ENCODE results near the gene TTF1. TPM values are rescaled to one million over a fixed set of nuclear protein-coding genes. Genes with fewer than 3 reads are reported as not detected.

TTF1 gene
- total RNA-seq, 1 experiment from 2014 or later: 23.8 TPM

DNA sequence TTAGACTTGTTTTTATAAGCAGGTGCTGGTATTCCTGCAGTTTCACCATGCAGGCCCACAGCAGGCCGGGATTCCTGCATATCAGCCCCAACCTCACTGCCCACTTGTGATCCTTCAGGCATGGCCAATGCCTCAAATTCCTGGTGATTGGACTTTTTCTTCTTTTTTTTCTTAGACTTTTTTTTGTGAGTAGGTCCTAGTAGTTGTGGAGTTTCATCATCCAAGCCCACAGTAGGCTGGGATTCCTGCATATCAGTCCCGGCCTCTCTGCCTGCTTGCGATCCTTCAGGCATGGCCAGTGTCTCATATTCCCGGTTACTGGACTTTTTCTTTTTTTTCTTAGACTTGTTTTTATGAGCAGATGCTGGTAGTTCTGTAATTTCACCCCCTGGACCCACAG lies 4.8 kb downstream of the TTF1 start:
- ATAC-seq (no peak), DNase-seq (ENCODE audit: low spot score) (no peak)
- Mint-ChIP-seq H3K9me3 (no peaks in the 10 kb centered on the region), H3K27ac (peak overlapping the region; percentile 36; the same call in 1 of the 2 replicates), H3K27me3 (ENCODE audit: low read depth) (no peaks in the 10 kb centered on the region), H3K4me1 (peaks cover 9% of the 10 kb centered on the region), H3K4me3 (no peak overlapping the region), H3K36me3 (peaks cover 43% of the 10 kb centered on the region)
- CTCF ChIA-PET: no interaction called here
- TF ChIP-seq NR2C2 (CRISPR knock-in tag; IDR thresholded peaks at IDR 0.05) (no peak), FOXP1 (CRISPR knock-in tag; IDR thresholded peaks at IDR 0.05; ENCODE audit: borderline replicate concordance) (no peak), ZNF423 (CRISPR knock-in tag; IDR thresholded peaks at IDR 0.05) (no peak), ZNF263 (CRISPR knock-in tag; IDR thresholded peaks at IDR 0.05; ENCODE audit: low read depth) (no peak), NR1H2 (CRISPR knock-in tag; IDR thresholded peaks at IDR 0.05) (no peak), SMAD3 (CRISPR knock-in tag; IDR thresholded peaks at IDR 0.05; ENCODE audit: borderline replicate concordance) (no peak), TP53 (CRISPR knock-in tag; IDR thresholded peaks at IDR 0.05) (no peak), ZNF121 (CRISPR knock-in tag; IDR thresholded peaks at IDR 0.05) (no peak), ZNF219 (CRISPR knock-in tag; IDR thresholded peaks at IDR 0.05; ENCODE audit: borderline replicate concordance) (no peak), TEAD4 (CRISPR knock-in tag; IDR thresholded peaks at IDR 0.05) (no peak)
- TF ChIP-seq, protein P1, sequence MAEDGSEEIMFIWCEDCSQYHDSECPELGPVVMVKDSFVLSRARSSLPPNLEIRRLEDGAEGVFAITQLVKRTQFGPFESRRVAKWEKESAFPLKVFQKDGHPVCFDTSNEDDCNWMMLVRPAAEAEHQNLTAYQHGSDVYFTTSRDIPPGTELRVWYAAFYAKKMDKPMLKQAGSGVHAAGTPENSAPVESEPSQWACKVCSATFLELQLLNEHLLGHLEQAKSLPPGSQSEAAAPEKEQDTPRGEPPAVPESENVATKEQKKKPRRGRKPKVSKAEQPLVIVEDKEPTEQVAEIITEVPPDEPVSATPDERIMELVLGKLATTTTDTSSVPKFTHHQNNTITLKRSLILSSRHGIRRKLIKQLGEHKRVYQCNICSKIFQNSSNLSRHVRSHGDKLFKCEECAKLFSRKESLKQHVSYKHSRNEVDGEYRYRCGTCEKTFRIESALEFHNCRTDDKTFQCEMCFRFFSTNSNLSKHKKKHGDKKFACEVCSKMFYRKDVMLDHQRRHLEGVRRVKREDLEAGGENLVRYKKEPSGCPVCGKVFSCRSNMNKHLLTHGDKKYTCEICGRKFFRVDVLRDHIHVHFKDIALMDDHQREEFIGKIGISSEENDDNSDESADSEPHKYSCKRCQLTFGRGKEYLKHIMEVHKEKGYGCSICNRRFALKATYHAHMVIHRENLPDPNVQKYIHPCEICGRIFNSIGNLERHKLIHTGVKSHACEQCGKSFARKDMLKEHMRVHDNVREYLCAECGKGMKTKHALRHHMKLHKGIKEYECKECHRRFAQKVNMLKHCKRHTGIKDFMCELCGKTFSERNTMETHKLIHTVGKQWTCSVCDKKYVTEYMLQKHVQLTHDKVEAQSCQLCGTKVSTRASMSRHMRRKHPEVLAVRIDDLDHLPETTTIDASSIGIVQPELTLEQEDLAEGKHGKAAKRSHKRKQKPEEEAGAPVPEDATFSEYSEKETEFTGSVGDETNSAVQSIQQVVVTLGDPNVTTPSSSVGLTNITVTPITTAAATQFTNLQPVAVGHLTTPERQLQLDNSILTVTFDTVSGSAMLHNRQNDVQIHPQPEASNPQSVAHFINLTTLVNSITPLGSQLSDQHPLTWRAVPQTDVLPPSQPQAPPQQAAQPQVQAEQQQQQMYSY (CRISPR knock-in tag; IDR thresholded peaks at IDR 0.05): no peak
- TF ChIP-seq, protein P2, sequence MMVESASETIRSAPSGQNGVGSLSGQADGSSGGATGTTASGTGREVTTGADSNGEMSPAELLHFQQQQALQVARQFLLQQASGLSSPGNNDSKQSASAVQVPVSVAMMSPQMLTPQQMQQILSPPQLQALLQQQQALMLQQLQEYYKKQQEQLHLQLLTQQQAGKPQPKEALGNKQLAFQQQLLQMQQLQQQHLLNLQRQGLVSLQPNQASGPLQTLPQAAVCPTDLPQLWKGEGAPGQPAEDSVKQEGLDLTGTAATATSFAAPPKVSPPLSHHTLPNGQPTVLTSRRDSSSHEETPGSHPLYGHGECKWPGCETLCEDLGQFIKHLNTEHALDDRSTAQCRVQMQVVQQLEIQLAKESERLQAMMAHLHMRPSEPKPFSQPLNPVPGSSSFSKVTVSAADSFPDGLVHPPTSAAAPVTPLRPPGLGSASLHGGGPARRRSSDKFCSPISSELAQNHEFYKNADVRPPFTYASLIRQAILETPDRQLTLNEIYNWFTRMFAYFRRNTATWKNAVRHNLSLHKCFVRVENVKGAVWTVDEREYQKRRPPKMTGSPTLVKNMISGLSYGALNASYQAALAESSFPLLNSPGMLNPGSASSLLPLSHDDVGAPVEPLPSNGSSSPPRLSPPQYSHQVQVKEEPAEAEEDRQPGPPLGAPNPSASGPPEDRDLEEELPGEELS (CRISPR knock-in tag; IDR thresholded peaks at IDR 0.05): no peak
- POLR2A ChIA-PET: no interaction called here

DNA sequence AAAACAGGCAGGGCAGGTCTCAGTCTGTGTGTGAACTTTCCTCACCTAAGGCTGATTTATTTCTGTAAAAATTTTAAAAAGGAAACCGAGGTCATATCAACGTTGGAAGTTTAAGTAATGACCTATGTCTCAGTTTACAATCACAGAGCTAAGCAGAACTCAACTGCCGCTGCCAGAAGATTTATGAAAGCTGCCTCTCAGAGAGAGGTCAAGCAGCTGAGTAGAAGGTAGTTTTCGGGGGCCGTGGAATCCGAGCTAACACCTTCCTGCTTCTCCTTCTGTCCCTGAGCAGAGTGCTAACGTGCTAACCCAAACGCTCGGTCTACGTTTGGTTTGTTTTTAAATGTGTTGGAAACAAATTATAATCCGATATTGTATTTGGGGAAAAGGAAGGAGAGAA lies 11.1 kb downstream of the TTF1 start:
- peaks cover 73% of the 10 kb centered on the region for H3K36me3 Mint-ChIP-seq
- H3K4me3 Mint-ChIP-seq: no peak overlapping the region
- no peak for ATAC-seq
- no peaks in the 10 kb centered on the region for H3K4me1 Mint-ChIP-seq
- no peak for TF ChIP-seq JUN (CRISPR knock-in tag; IDR thresholded peaks at IDR 0.05)
- TF ChIP-seq, protein P3, sequence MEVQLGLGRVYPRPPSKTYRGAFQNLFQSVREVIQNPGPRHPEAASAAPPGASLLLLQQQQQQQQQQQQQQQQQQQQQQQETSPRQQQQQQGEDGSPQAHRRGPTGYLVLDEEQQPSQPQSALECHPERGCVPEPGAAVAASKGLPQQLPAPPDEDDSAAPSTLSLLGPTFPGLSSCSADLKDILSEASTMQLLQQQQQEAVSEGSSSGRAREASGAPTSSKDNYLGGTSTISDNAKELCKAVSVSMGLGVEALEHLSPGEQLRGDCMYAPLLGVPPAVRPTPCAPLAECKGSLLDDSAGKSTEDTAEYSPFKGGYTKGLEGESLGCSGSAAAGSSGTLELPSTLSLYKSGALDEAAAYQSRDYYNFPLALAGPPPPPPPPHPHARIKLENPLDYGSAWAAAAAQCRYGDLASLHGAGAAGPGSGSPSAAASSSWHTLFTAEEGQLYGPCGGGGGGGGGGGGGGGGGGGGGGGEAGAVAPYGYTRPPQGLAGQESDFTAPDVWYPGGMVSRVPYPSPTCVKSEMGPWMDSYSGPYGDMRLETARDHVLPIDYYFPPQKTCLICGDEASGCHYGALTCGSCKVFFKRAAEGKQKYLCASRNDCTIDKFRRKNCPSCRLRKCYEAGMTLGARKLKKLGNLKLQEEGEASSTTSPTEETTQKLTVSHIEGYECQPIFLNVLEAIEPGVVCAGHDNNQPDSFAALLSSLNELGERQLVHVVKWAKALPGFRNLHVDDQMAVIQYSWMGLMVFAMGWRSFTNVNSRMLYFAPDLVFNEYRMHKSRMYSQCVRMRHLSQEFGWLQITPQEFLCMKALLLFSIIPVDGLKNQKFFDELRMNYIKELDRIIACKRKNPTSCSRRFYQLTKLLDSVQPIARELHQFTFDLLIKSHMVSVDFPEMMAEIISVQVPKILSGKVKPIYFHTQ (CRISPR knock-in tag; IDR thresholded peaks at IDR 0.05): no peak
- TF ChIP-seq, protein P4, sequence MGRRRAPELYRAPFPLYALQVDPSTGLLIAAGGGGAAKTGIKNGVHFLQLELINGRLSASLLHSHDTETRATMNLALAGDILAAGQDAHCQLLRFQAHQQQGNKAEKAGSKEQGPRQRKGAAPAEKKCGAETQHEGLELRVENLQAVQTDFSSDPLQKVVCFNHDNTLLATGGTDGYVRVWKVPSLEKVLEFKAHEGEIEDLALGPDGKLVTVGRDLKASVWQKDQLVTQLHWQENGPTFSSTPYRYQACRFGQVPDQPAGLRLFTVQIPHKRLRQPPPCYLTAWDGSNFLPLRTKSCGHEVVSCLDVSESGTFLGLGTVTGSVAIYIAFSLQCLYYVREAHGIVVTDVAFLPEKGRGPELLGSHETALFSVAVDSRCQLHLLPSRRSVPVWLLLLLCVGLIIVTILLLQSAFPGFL (CRISPR knock-in tag; IDR thresholded peaks at IDR 0.05; ENCODE audit: borderline replicate concordance): no peak
- TF ChIP-seq OVOL2 (CRISPR knock-in tag; IDR thresholded peaks at IDR 0.05; ENCODE audit: borderline replicate concordance): no peak
- TF ChIP-seq ZNF232 (CRISPR knock-in tag; IDR thresholded peaks at IDR 0.05): no peak
- no peak for TF ChIP-seq FOXK1 (CRISPR knock-in tag; IDR thresholded peaks at IDR 0.05)
- no peaks in the 10 kb centered on the region for H3K9me3 Mint-ChIP-seq
- ChIA-PET POLR2A (no interaction called here), CTCF (no interaction called here)
- H3K27ac Mint-ChIP-seq: no peak overlapping the region
- no peaks in the 10 kb centered on the region for H3K27me3 Mint-ChIP-seq (ENCODE audit: low read depth)
- no peak for DNase-seq (ENCODE audit: low spot score)

All from WTC11 (cell line).